NK-92 treated with Interleukin-12 subunit alpha and Interleukin-12 subunit beta, amount 100 ng/mL, for 24 hours (cell line): ENCODE measurements around the gene SMPD2.

Experiments
- DNase-seq: peaks from one replicate; lab custom pipeline; 2025; lab: John Stamatoyannopoulos, UW

The SMPD2 gene

GRCh38 chr6:109446541-109446940 is 6.0 kb downstream of the SMPD2 start:
- DNase-seq, result no peak

- no peak for DNase-seq
Observed at GRCh38 chr6:109447087-109447486, 6.6 kb downstream of the SMPD2 start.

GRCh38 chr6:109447878-109448555 is 7.5 kb downstream of the SMPD2 start:
- DNase-seq, result no peak

- no peak for DNase-seq
Observed at GRCh38 chr6:109448615-109449014, 8.1 kb downstream of the SMPD2 start.

- no peak for DNase-seq
Observed at GRCh38 chr6:109449064-109449794, 8.7 kb downstream of the SMPD2 start.

GRCh38 chr6:109449795-109450673 is 9.5 kb downstream of the SMPD2 start:
- DNase-seq, result peak; percentile 23

GRCh38 chr6:109450801-109451200 is 10.3 kb downstream of the SMPD2 start:
- DNase-seq, result no peak

- DNase-seq, result no peak
Observed at GRCh38 chr6:109451376-109451775, 10.9 kb downstream of the SMPD2 start.

- no peak for DNase-seq
Observed at GRCh38 chr6:109452181-109452580, 11.7 kb downstream of the SMPD2 start.

- DNase-seq, result no peak
Observed at GRCh38 chr6:109453156-109453555, 12.6 kb downstream of the SMPD2 start.

GRCh38 chr6:109453594-109454495 is 13.3 kb downstream of the SMPD2 start:
- DNase-seq, result no peak

GRCh38 chr6:109454496-109455436 is 14.2 kb downstream of the SMPD2 start:
- DNase-seq, result peak; percentile 79

GRCh38 chr6:109455437-109456110 is 15.1 kb downstream of the SMPD2 start, which contains the start of gene MICAL1:
TSS of gene MICAL1 (minus strand) at chr6:109455772. CDS start at chr6:109454196, 1,576 bp downstream.
- DNase-seq, result peak; percentile 79

GRCh38 chr6:109456111-109456583 is 15.6 kb downstream of the SMPD2 start:
- DNase-seq, result no peak

- DNase-seq, result no peak
Observed at GRCh38 chr6:109456710-109457561, 16.4 kb downstream of the SMPD2 start.

- no peak for DNase-seq
Observed at GRCh38 chr6:109457562-109457996, 17.1 kb downstream of the SMPD2 start.

GRCh38 chr6:109458774-109459531 is 18.4 kb downstream of the SMPD2 start:
- DNase-seq, result peak; percentile 57
